ENCODE data around the gene IL1F10. TPM values are rescaled to one million over a fixed set of nuclear protein-coding genes. Genes with fewer than 3 reads are reported as not detected.

The IL1F10 gene
- total and polyA plus RNA-seq, 8 donors = not detected

GRCh38 chr2:113104054-113104611, 36.4 kb downstream of the IL1F10 start:
- Histone ChIP-seq H3K4me1 (no peaks in the 10 kb centered on the region), H3K9me3 (peaks cover 0 to 4% (median 2%) of the 10 kb centered on the region in 4 donors), H3K27ac (no peak overlapping the region), H3K4me3 (no peak overlapping the region), H3K27me3 (no peaks in the 10 kb centered on the region), H3K36me3 (no peaks in the 10 kb centered on the region)
- whole genome bisulfite sequencing, 5 donors = 69 to 91% (median 80%) methylated on average over 3 of the region's 3 CpGs
- TF ChIP-seq POLR2AphosphoS5 (IDR thresholded peaks at IDR 0.05) (no peak), POLR2A (IDR thresholded peaks at IDR 0.05) (no peak), EP300 (IDR thresholded peaks at IDR 0.05) (no peak)
- TF ChIP-seq, protein P1, sequence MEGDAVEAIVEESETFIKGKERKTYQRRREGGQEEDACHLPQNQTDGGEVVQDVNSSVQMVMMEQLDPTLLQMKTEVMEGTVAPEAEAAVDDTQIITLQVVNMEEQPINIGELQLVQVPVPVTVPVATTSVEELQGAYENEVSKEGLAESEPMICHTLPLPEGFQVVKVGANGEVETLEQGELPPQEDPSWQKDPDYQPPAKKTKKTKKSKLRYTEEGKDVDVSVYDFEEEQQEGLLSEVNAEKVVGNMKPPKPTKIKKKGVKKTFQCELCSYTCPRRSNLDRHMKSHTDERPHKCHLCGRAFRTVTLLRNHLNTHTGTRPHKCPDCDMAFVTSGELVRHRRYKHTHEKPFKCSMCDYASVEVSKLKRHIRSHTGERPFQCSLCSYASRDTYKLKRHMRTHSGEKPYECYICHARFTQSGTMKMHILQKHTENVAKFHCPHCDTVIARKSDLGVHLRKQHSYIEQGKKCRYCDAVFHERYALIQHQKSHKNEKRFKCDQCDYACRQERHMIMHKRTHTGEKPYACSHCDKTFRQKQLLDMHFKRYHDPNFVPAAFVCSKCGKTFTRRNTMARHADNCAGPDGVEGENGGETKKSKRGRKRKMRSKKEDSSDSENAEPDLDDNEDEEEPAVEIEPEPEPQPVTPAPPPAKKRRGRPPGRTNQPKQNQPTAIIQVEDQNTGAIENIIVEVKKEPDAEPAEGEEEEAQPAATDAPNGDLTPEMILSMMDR (IDR thresholded peaks at IDR 0.05) = no peak
- intact Hi-C loops (cut with DNase I; ENCODE audit: low total_unique reads) = no loop called here
- DNase-seq = no peak

DNA sequence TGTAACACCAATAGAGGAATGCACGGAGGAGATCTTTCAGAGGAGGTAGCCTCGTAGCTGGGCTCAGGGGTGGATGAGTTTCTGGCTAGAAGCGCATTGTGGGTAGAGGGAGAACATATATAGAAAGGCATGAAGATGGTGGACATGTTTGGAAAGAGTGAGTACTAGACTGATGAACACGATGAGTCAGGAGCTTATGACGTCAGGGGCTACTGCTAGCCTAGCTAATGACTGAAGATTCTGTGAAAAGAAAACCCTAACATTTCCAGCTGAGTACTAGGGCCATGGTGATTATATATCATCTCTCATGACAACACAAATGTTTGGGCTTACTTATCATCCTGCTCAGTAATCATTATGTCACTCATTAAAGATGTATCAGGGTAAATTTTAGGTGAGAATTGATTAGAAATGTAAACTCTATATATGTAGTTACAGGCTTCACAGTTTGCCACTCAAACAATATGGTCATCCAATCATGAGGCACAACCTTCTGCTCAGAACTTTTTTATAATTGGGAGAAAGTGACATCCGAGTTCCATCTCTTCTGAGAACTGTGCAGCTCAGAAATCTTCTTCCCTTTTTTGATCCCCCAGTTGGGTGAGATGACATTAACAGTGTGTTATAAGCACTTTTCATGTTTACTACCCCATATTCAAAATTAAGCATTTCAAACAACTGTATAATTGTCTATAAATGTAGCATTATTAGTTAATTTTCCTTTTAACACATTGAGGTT, 37.4 kb downstream of the IL1F10 start:
- Histone ChIP-seq H3K27me3 (no peaks in the 10 kb centered on the region), H3K9me3 (peaks cover 0 to 4% (median 2%) of the 10 kb centered on the region in 4 donors), H3K4me3 (no peak overlapping the region), H3K27ac (no peak overlapping the region), H3K36me3 (no peaks in the 10 kb centered on the region), H3K4me1 (no peaks in the 10 kb centered on the region)
- TF ChIP-seq, protein P1 (IDR thresholded peaks at IDR 0.05) = no peak
- TF ChIP-seq POLR2AphosphoS5 (IDR thresholded peaks at IDR 0.05) (no peak), POLR2A (IDR thresholded peaks at IDR 0.05) (no peak), EP300 (IDR thresholded peaks at IDR 0.05) (no peak)
- no peak for DNase-seq
- intact Hi-C loops (cut with DNase I; ENCODE audit: low total_unique reads) = no loop called here
- 66 to 84% (median 78%) methylated on average over 6 of the region's 6 CpGs for WGBS, 5 donors

- Histone ChIP-seq H3K36me3 (no peaks in the 10 kb centered on the region), H3K27ac (no peak overlapping the region), H3K4me1 (peaks cover 0 to 4% (median under 1%) of the 10 kb centered on the region in 4 donors), H3K27me3 (no peaks in the 10 kb centered on the region), H3K4me3 (no peak overlapping the region), H3K9me3 (no peaks in the 10 kb centered on the region)
- 41 to 63% (median 46%) methylated on average over 3 of the region's 3 CpGs for WGBS, 5 donors
- no peak for TF ChIP-seq POLR2A (IDR thresholded peaks at IDR 0.05)
- no peak for TF ChIP-seq EP300 (IDR thresholded peaks at IDR 0.05)
- no peak for TF ChIP-seq POLR2AphosphoS5 (IDR thresholded peaks at IDR 0.05)
- TF ChIP-seq, protein P1 (IDR thresholded peaks at IDR 0.05) = no peak
- intact Hi-C loops (cut with DNase I; ENCODE audit: low total_unique reads) = no loop called here
- DNase-seq = no peak
Measured at GRCh38 chr2:113111121-113111520, 43.4 kb downstream of the IL1F10 start.

GRCh38 chr2:113111823-113112287, 44.1 kb downstream of the IL1F10 start:
- TF ChIP-seq POLR2A (IDR thresholded peaks at IDR 0.05) = no peak
- TF ChIP-seq, protein P1 (IDR thresholded peaks at IDR 0.05) = no peak
- no peak for TF ChIP-seq POLR2AphosphoS5 (IDR thresholded peaks at IDR 0.05)
- no peak for TF ChIP-seq EP300 (IDR thresholded peaks at IDR 0.05)
- H3K4me1 ChIP-seq = peaks cover 2 to 11% (median 7%) of the 10 kb centered on the region in 4 donors
- H3K27me3 ChIP-seq = no peaks in the 10 kb centered on the region
- H3K9me3 ChIP-seq = no peaks in the 10 kb centered on the region
- no peak overlapping the region for H3K27ac ChIP-seq
- no peaks in the 10 kb centered on the region for H3K36me3 ChIP-seq
- DNase-seq = no peak
- H3K4me3 ChIP-seq = no peak overlapping the region
- intact Hi-C loops (cut with DNase I; ENCODE audit: low total_unique reads) = no loop called here
- WGBS, 5 donors = 61 to 81% (median 70%) methylated on average over 6 of the region's 6 CpGs
